H9 (cell line): ENCODE results near the gene HIBCH. TPM values are rescaled to one million over a fixed set of nuclear protein-coding genes. Genes with fewer than 3 reads are reported as not detected.

Source experiments
- DNase-seq: peaks from one replicate; pipeline ENCODE4 v3.0.0-alpha.2; 2017
- H2AFZ ChIP-seq: one replicate; pipeline ENCODE4 v1.6.1; 2013; ENCODE audit warnings: mild to moderate bottlenecking, low read length, control low read depth, moderate library complexity
- H2AK5ac ChIP-seq: 2 replicates; pipeline ENCODE4 v1.6.1; 2013; ENCODE audit warnings: low read length, control low read depth, mixed read lengths; ENCODE audit not compliant: insufficient read length
- H2BK120ac ChIP-seq: one replicate; pipeline ENCODE4 v1.6.1; 2013; ENCODE audit warnings: low read depth, mild to moderate bottlenecking, low read length, control low read depth, inconsistent platforms; ENCODE audit not compliant: poor library complexity, severe bottlenecking
- H2BK12ac ChIP-seq: 2 replicates; pipeline ENCODE4 v1.6.1; 2013; ENCODE audit warnings: low read length, control low read depth, mixed read lengths, low read depth; ENCODE audit not compliant: insufficient read length
- H2BK15ac ChIP-seq: 2 replicates; pipeline ENCODE4 v1.6.1; 2013; ENCODE audit warnings: low read depth, low read length, control low read depth
- H2BK20ac ChIP-seq: one replicate; pipeline ENCODE4 v1.6.1; 2013; ENCODE audit warnings: low read depth, mild to moderate bottlenecking, low read length, control low read depth, inconsistent platforms; ENCODE audit not compliant: poor library complexity, severe bottlenecking
- H2BK5ac ChIP-seq: 2 replicates; pipeline ENCODE4 v1.6.1; 2013; ENCODE audit warnings: low read length, control low read depth, mixed read lengths; ENCODE audit not compliant: insufficient read length
- H3K14ac ChIP-seq: 2 replicates; pipeline ENCODE4 v1.6.1; 2013; ENCODE audit warnings: low read length, control low read depth; ENCODE audit not compliant: insufficient read depth
- H3K18ac ChIP-seq: 2 replicates; pipeline ENCODE4 v1.6.1; 2013; ENCODE audit warnings: low read depth, mild to moderate bottlenecking, mixed read lengths, low read length, control low read depth; ENCODE audit not compliant: insufficient read length
- H3K23ac ChIP-seq: 2 replicates; pipeline ENCODE4 v1.6.1; 2013; ENCODE audit warnings: low read length, control low read depth, mixed read lengths, low read depth; ENCODE audit not compliant: insufficient read length
- H3K23me2 ChIP-seq: 2 replicates; pipeline ENCODE4 v1.6.1; 2013; ENCODE audit warnings: low read depth, mild to moderate bottlenecking, mixed read lengths, low read length, control low read depth; ENCODE audit not compliant: insufficient read length, poor library complexity, severe bottlenecking
- H3K27ac ChIP-seq: 2 replicates; pipeline ENCODE4 v1.5.1; 2013; ENCODE audit warnings: low read length, control low read depth, mixed read lengths, low read depth; ENCODE audit not compliant: insufficient read length
- H3K27me3 ChIP-seq: 2 replicates; pipeline ENCODE4 v1.6.1; 2013; ENCODE audit warnings: low read length, control low read depth, inconsistent platforms; ENCODE audit not compliant: insufficient read depth
- H3K4ac ChIP-seq: 2 replicates; pipeline ENCODE4 v1.6.1; 2013; ENCODE audit warnings: low read depth, mild to moderate bottlenecking, control low read depth, inconsistent platforms, low read length, moderate library complexity
- H3K4me1 ChIP-seq: 2 replicates; pipeline ENCODE4 v1.6.1; 2013; ENCODE audit warnings: low read length, control low read depth, inconsistent platforms; ENCODE audit not compliant: insufficient read depth
- H3K4me2 ChIP-seq: 2 replicates; pipeline ENCODE4 v1.6.1; 2013; ENCODE audit warnings: low read length, control low read depth, mixed read lengths; ENCODE audit not compliant: insufficient read length, insufficient read depth
- H3K56ac ChIP-seq: 2 replicates; pipeline ENCODE4 v1.6.1; 2013; ENCODE audit warnings: low read depth, mild to moderate bottlenecking, mixed read lengths, low read length, control low read depth; ENCODE audit not compliant: insufficient read length
- H3K79me1 ChIP-seq: 2 replicates; pipeline ENCODE4 v1.6.1; 2013; ENCODE audit warnings: low read depth, mild to moderate bottlenecking, moderate library complexity, low read length, control low read depth, inconsistent platforms; ENCODE audit not compliant: insufficient read depth, poor library complexity, severe bottlenecking
- H3K79me2 ChIP-seq: 2 replicates; pipeline ENCODE4 v1.6.1; 2013; ENCODE audit warnings: low read length, control low read depth, inconsistent platforms; ENCODE audit not compliant: insufficient read depth
- H3K9ac ChIP-seq: 2 replicates; pipeline ENCODE4 v1.6.1; 2013; ENCODE audit warnings: low read length, control low read depth, mixed read lengths; ENCODE audit not compliant: insufficient read length; ENCODE audit errors: extremely low read depth
- H3K9me3 ChIP-seq: one replicate; pipeline ENCODE4 v1.6.1; 2013; ENCODE audit warnings: low read depth, low read length, inconsistent platforms; ENCODE audit not compliant: control insufficient read depth
- H3T11ph ChIP-seq: one replicate; pipeline ENCODE4 v1.6.1; 2013; ENCODE audit warnings: mild to moderate bottlenecking, low read length, control low read depth, inconsistent platforms
- H4K20me1 ChIP-seq: one replicate; pipeline ENCODE4 v1.6.1; 2013; ENCODE audit not compliant: control insufficient read depth, insufficient read length, insufficient read depth
- H4K5ac ChIP-seq: 2 replicates; pipeline ENCODE4 v1.6.1; 2013; ENCODE audit warnings: low read depth, mild to moderate bottlenecking, mixed read lengths, low read length, control low read depth; ENCODE audit not compliant: insufficient read length
- H4K8ac ChIP-seq: replicated peaks from 2 replicates; pipeline ENCODE4 v1.6.1; 2013; ENCODE audit warnings: low read length, control low read depth, mixed read lengths, low read depth; ENCODE audit not compliant: insufficient read length
- H4K91ac ChIP-seq: 2 replicates; pipeline ENCODE4 v1.6.1; 2013; ENCODE audit warnings: low read depth, mild to moderate bottlenecking, moderate library complexity, mixed read lengths, low read length, control low read depth; ENCODE audit not compliant: insufficient read length
- H3K27ac Mint-ChIP-seq, 3 experiments: 2 replicates in 2 of 3; 3 replicates in 1 of 3; pipeline ENCODE4 v1.8.0; 2020 to 2021; ENCODE audit warnings: mixed read lengths in 3 of 3, mild to moderate bottlenecking in 1 of 3, moderate library complexity in 1 of 3
- H3K27me3 Mint-ChIP-seq: 2 replicates; pipeline ENCODE4 v1.8.0; 2021; ENCODE audit warnings: low read depth, mild to moderate bottlenecking, moderate library complexity, mixed read lengths
- H3K36me3 Mint-ChIP-seq, 3 experiments: 2 replicates in 2 of 3; 3 replicates in 1 of 3; pipeline ENCODE4 v1.8.0; 2020 to 2021; ENCODE audit warnings: low read depth in 3 of 3, mixed read lengths in 3 of 3; ENCODE audit not compliant: insufficient read depth in 1 of 3
- H3K4me1 Mint-ChIP-seq, 2 experiments: 2 replicates each; pipeline ENCODE4 v1.8.0; 2020; ENCODE audit warnings: mixed read lengths in 2 of 2
- H3K4me3 Mint-ChIP-seq, 2 experiments: 2 replicates in 1 of 2; 3 replicates in 1 of 2; pipeline ENCODE4 v1.8.0; 2020 to 2021; ENCODE audit warnings: mild to moderate bottlenecking in 2 of 2, mixed read lengths in 2 of 2, moderate library complexity in 1 of 2
- H3K9me3 Mint-ChIP-seq, 2 experiments: 2 replicates in 1 of 2; 3 replicates in 1 of 2; pipeline ENCODE4 v1.8.0; 2020; ENCODE audit warnings: mild to moderate bottlenecking in 2 of 2, mixed read lengths in 2 of 2, moderate library complexity in 1 of 2
- CTCF ChIP-seq: fragments of 200-600 bp; sonication (generic); conservative IDR thresholded peaks from 3 replicates; pipeline ENCODE4 v1.8.0; 2021; ENCODE audit warnings: antibody characterized with exemption, mild to moderate bottlenecking
- WGBS: extraction: QIAGEN DNeasy Blood & Tissue Kit; methylation state at CpG from one replicate; pipeline ENCODE4 v1.1.7; 2013; ENCODE audit warnings: missing lambda C conversion rate, low lambda C conversion rate, mixed read lengths; ENCODE audit not compliant: insufficient read length; ENCODE audit errors: extremely low coverage; 5-methylcytosine and 5-hydroxymethylcytosine counted together
- total RNA-seq: library from RNA; stranded (reverse); gene quantifications from 2 replicates; pipeline ENCODE4 v1.2.1, GENCODE V29; 2021

HIBCH gene
- total RNA-seq, 1 experiment from 2014 or later, result 28.0 TPM

- H3K4me1 ChIP-seq, result no peaks in the 10 kb centered on the region
- H3T11ph ChIP-seq, result no peak overlapping the region
- no peak overlapping the region for H3K18ac ChIP-seq
- no peak overlapping the region for H2AFZ ChIP-seq
- Mint-ChIP-seq H3K27ac (0 out of 7 replicates have a peak overlapping the region, but pooled peaks of 1 of the 3 experiments have one; percentile 9), H3K27me3 (no peaks in the 10 kb centered on the region), H3K4me1 (peaks cover 6 to 11% of the 10 kb centered on the region in 2 experiments; a peak in 3 of 4 replicates), H3K36me3 (peaks cover 7 to 22% (median 15%) of the 10 kb centered on the region in 3 experiments; a peak in 6 of 7 replicates), H3K4me3 (no peak overlapping the region), H3K9me3 (no peaks in the 10 kb centered on the region)
- H4K91ac ChIP-seq, result no peak overlapping the region
- no peak overlapping the region for H4K5ac ChIP-seq
- H2AK5ac ChIP-seq, result no peak overlapping the region
- H2BK20ac ChIP-seq, result no peak overlapping the region
- H3K27me3 ChIP-seq, result no peaks in the 10 kb centered on the region
- no peak overlapping the region for H3K4ac ChIP-seq
- no peaks in the 10 kb centered on the region for H3K9me3 ChIP-seq
- no peak overlapping the region for H3K9ac ChIP-seq
- H2BK5ac ChIP-seq, result no peak overlapping the region
- no peak for TF ChIP-seq CTCF
- H3K23ac ChIP-seq, result no peak overlapping the region
- H4K20me1 ChIP-seq, result no peaks in the 10 kb centered on the region
- H3K79me1 ChIP-seq, result no peaks in the 10 kb centered on the region
- H3K79me2 ChIP-seq, result no peaks in the 10 kb centered on the region
- no peak overlapping the region for H2BK12ac ChIP-seq
- no peak for DNase-seq
- no peak overlapping the region for H2BK120ac ChIP-seq
- H2BK15ac ChIP-seq, result no peak overlapping the region
- H3K27ac ChIP-seq, result no peak overlapping the region
- H3K23me2 ChIP-seq, result no peaks in the 10 kb centered on the region
- H3K14ac ChIP-seq, result no peak overlapping the region
- WGBS, result 100% methylated on average over 1 of the region's 7 CpGs
- no peak overlapping the region for H4K8ac ChIP-seq
- H3K56ac ChIP-seq, result no peak overlapping the region
- H3K4me2 ChIP-seq, result no peak overlapping the region
These were observed 47.7 kb downstream of the HIBCH start for GRCh38 chr2:190271783-190272456.
